Fibroblast of skin of back (primary cell): ENCODE measurements around the gene TAF5L.
"Not testable (repeated sequence)": the region's sequence is repeated elsewhere in the genome, so short reads cannot be mapped to it uniquely, and the experiment has no call there.

Experiments
- DNase-seq: peaks from one replicate; pipeline ENCODE4 v3.0.0-alpha.2; 2013

TAF5L gene

GRCh38 chr1:229567109-229567868 is 58.6 kb downstream of the TAF5L start:
- DNase-seq: no peak

DNA sequence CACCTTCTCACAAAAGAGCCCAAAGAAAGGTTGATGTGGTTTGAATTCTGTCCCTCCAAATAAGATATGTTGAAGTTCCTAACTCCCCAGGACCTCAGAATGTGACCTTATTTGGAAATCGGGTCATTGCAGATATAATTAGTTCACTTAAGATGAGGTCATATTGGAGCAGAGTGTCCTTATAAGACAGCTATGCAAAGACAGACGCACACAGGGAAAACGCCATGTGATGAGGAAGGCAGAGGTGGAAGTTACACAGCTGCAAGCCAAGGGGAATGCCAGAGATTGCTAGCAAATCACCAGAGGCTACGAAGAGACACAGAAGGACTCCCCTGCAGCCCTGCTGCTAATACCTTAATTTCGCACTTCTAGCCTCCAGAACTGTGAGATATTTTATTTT is 62.2 kb downstream of the TAF5L start:
- DNase-seq: peak; percentile 90

DNA sequence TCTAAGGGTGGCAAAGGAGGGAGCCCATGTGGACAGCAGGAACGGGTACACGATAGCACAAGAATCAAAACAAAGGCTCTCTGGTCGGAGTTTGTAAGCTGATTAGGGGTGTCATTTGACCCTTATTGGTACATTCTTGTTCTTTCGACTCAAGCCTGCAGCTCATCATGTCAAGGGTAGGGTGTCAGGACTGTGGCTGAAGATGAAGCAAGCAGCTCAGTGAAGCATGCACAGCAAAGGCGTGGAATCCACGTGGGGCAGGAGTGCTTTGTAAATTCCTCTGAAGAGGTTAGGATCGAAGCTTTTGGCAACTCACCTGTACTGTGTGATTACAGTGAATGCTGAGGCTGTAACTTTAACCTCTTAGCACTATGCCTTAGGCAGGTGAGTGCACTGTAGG is 62.7 kb downstream of the TAF5L start:
- DNase-seq: peak; percentile 20

DNA sequence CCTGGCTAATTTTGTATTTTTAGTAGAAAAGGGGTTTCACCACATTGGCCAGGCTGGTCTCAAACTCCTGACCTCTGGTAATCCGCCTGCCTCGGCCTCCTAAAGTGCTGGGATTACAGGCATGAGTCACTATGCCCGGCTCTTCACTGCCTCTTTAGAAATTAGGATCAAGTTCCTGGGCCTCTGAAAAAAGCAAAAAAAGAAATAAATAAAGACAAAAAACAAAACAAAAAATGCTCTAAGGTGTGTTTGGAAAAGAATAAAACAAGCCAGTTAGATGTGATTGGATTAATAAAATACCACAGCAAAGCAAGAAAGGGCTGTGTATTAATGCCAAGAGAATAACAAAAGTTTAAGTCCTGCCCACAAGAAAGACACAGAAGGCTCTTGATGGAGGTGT is 63.2 kb downstream of the TAF5L start:
- no peak for DNase-seq

- no peak for DNase-seq
These were observed 64.8 kb downstream of the TAF5L start for GRCh38 chr1:229561141-229561540.

GRCh38 chr1:229560124-229560523 is 65.8 kb downstream of the TAF5L start:
- DNase-seq: not testable (repeated sequence)

DNA sequence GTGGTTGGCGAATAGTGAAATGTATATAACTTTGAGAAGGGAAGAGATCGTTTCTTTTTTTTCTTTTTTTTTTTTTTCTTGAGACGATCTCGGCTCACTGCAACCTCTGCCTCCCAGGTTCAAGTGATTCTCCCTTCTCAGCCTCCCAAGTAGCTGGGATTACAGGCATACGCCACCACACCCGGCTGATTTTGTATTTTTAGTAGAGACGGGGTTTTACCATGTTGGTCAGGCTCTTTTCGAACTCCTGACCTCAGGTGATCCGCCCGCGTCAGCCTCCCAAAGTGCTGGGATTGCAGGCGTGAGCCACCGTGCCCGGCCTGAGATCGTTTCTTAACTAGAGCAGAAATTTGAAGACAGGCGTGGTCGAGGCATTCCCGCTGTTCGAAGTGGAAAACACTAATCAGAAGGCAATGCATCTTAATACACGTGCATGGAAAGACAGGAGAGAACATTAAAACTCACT is 66.6 kb downstream of the TAF5L start:
- DNase-seq: not testable (repeated sequence)

DNA sequence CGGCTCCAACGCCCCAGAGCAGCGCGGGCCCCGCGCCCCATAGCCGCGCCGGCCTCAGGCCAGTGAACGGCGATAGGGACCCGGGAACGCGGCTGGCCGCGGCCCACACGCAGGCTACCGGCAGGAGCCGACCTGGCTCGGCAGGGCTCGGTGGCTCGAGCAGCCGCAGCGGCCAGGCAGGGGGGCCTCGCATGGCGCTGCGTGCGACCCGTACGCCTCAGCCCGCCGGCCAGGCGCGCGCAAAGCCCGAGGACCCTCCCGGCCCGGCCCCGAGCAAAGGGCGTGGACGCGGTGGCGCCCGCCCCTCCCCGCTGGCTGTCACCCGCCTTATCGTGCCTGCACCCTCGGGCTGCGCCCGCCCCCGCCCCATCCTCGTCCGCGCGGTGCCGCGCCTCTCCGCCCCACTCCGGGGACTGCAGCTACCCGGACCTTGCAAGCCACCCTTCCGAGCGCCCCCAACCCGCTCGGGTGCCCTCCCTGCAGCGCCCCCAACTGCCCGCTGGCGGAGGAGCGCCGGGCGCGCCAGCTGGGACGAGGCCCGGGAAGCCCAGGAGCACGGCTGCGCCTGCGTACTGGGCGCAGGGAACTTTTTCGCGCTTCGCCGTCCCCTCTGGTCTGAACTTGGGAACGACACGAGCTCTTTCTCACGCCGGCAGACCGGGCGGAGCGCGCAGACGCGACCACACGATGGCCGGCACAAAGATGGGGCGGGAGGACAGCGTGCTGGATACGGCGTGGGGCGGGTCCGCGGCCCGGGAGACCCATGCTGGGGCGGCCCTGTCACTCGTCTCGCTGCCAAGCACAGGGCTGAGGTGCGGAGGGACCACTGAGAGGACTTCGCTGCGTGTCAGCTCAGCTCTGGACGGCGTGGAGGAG is 67.2 kb downstream of the TAF5L start, which contains the start of gene ABCB10:
Gene ABCB10 (minus strand): TSS at position 248 of the 876 bp plus-strand sequence. CDS start 55 bp downstream, at position 193.
- DNase-seq: peak; percentile 98

GRCh38 chr1:229557913-229558414 is 68.0 kb downstream of the TAF5L start:
- peak; percentile 33 for DNase-seq

DNA sequence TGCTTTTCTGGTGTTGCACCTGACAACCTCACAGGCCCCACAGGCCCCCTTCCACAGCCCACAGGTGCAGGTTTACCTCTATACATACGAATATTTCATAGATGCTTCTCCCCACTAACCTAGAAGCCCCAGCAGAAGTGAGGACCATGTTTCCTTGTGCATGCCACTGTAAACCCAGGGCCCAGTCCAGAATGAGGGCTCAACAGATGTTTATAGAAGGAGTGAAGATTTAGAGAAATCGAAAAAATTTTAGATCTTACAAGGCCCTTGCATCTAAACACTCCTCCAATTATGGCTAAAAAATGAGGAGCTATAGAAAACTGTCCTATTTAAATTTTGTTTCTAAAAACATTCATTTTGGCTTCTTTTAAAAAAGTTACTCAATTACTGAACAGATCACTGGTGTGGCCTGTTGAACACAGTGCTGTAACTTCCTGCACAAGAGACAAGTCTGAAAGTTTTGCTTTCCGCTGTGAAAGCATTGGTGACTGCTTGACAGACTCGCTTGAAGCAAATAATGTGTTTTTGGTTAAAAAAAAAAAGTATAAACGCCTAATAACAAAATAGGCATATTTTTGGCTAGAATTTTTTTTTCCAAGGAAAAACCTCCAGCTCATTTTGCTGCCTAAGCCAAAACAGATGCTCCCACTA is 68.6 kb downstream of the TAF5L start:
- peak; percentile 23 for DNase-seq

DNA sequence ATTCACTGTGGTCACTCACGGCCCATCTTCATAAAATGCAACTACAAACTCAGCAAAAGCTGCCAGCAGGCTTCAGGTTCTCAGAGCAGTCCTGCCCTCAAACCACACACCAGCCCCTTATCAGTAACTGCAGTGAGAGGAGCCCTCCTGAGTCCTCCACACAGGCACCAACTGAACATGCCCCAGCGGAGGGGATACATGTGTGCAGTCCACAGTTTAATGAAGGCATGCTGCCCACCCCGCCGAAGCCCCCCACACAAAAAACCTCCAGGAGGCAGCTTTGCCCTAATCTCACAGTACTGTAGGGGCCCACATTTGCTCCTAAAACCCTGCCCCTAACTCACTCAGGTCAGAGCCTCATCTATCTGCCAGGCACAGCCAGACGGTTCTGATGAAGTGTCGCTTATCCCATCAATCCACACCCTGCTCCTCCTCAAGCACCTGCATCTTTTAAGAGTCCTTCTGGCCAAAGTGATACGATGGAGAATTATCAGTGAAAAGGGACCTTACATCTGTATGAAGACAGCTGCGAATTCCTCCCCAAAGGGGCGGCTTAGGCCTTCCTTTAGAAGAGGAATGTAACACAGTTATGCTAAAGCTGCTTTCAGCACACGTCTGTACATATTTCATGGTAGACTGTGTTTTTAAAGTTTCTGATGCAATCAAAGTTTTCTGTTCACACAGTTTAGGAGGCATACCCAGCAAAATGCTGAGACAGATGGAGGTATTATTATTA is 70.9 kb downstream of the TAF5L start:
- peak; percentile 38 for DNase-seq

GRCh38 chr1:229553621-229554130 is 72.2 kb downstream of the TAF5L start:
- DNase-seq: no peak

- DNase-seq: no peak
These were observed 73.2 kb downstream of the TAF5L start for GRCh38 chr1:229552732-229553131.

DNA sequence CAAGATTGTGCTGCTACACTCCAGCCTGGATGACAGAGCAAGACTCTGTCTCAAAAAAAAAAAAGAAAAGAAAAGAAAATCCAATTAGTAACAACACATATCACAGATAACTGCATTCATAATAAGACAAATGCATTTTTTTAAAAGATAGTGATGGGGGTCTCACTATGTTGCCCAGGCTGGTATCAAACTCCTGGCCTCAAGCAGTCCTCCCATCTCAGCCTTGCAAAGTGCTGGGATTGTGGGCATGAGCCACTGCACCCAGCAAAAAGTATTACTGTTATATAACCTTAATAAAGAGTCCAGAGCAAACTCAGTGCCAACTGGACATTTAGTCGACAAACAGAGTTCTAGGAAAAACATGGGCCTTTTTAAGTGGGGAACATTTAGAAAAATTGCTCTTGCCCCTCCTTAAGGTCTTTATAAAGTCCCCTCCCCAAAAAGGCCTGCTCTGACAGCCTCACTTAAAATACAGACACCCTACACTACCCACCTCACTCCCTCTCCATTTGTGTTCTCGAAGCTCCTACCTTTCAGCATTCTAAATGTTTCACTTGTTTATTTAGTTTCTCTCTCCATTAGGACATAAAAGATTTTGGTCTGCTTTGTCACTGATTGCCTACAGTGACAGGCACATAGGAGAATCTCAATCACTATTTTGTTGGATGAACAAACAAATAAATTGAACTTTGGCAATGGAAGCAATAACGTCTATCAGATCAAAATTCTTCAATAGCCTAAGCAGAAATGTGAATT is 74.9 kb downstream of the TAF5L start:
- DNase-seq: no peak

DNA sequence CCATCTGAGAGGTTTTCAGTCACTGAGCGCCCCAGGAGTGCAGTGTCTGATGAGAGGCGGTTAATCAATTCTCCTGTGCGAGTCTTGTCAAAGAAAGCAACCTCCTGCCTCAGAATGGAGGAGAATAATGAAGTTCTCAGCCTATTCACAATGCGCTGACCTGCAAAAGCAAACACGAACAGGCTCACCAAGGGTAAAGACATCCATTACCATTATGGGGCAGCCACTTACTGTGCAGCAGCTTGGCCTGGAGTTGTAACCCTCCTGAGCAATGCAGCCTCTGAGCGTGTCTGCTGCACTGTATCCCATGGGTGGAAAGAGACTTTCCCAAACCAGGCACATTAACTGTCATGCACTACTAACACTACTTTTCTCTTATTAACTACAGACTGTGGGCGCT is 78.4 kb downstream of the TAF5L start:
- no peak for DNase-seq

DNA sequence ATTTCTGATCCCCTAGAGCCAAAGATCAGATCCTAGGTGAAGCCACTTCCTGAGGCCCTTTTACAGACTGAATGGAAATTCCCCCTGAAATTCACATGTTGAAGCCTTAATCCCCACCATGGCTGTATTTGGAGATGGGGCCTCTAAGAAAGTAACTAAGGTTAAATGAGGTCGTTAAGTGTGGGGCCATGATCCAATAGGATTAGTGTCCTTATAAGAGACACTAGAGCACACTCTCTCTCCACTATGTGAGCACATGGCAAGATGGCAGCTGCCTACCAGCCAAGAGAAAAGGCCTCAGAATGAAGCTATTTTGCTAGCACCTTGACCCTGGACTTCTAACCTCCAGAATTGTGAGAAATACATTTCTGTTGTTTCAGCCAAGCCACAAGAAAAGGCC is 81.3 kb downstream of the TAF5L start:
- DNase-seq: no peak
